Left ventricle myocardium inferior (tissue), 1 donor: ENCODE data around the gene ARFGAP3. TPM values are rescaled to one million over a fixed set of nuclear protein-coding genes. Genes with fewer than 3 reads are reported as not detected.

Experiments used
- DNase-seq: peaks from one replicate; pipeline ENCODE4 v3.0.0-alpha.2; 2020
- H3K27ac ChIP-seq: fragments of 200-600 bp; replicated peaks from 2 replicates; pipeline ENCODE4 v1.8.0; 2021
- H3K27me3 ChIP-seq: fragments of 200-600 bp; 2 replicates; pipeline ENCODE4 v1.8.0; 2021; ENCODE audit warnings: low read depth
- H3K36me3 ChIP-seq: fragments of 200-600 bp; 2 replicates; pipeline ENCODE4 v1.8.0; 2021
- H3K4me1 ChIP-seq: fragments of 200-600 bp; 2 replicates; pipeline ENCODE4 v1.8.0; 2021
- H3K4me3 ChIP-seq: fragments of 200-600 bp; 2 replicates; pipeline ENCODE4 v1.8.0; 2021; ENCODE audit warnings: mild to moderate bottlenecking, moderate library complexity
- H3K9me3 ChIP-seq: fragments of 200-600 bp; replicated peaks from 2 replicates; pipeline ENCODE4 v1.8.0; 2021
- CTCF ChIP-seq: fragments of 200-600 bp; IDR thresholded peaks from 2 replicates; pipeline ENCODE4 v1.8.0; 2021; ENCODE audit warnings: antibody characterized with exemption, mild to moderate bottlenecking, borderline replicate concordance
- intact Hi-C: fragments of 100-400 bp; cut with micrococcal nuclease; formaldehyde crosslinking; loops from one replicate; pipeline ENCODE4 v1.11.0; 2022
- total RNA-seq: library from RNA; stranded (reverse); fragmentation: NEBNext Ultra II Directional; extraction: Animal tissue kit (Norgen Biotek cat#: 25700); gene quantifications from one replicate; pipeline ENCODE4 v1.2.1, GENCODE V29; 2021
- donor health status: DM: no; HTN: yes; CAD: no; lungs with severe emphysema.

Gene ARFGAP3
- total RNA-seq, 1 donor from 2014 or later, result 26.9 TPM

- no peak for TF ChIP-seq CTCF
- H3K9me3 ChIP-seq, result no peaks in the 10 kb centered on the region
- H3K4me1 ChIP-seq, result peaks cover 30% of the 10 kb centered on the region
- no peak overlapping the region for H3K4me3 ChIP-seq
- H3K27me3 ChIP-seq, result no peaks in the 10 kb centered on the region
- DNase-seq, result no peak
- H3K36me3 ChIP-seq, result no peaks in the 10 kb centered on the region
- no peak overlapping the region for H3K27ac ChIP-seq
- intact Hi-C loops, result no loop called here
These were observed 86.0 kb downstream of the ARFGAP3 start for GRCh38 chr22:42770941-42771647.

- H3K9me3 ChIP-seq, result no peaks in the 10 kb centered on the region
- no peak overlapping the region for H3K27ac ChIP-seq
- H3K4me1 ChIP-seq, result peaks cover 30% of the 10 kb centered on the region
- no peaks in the 10 kb centered on the region for H3K36me3 ChIP-seq
- TF ChIP-seq CTCF, result no peak
- peak overlapping the region; percentile 51 for H3K4me3 ChIP-seq
- intact Hi-C loops, result no loop called here
- DNase-seq, result no peak
- no peaks in the 10 kb centered on the region for H3K27me3 ChIP-seq
These were observed 86.7 kb downstream of the ARFGAP3 start for GRCh38 chr22:42770448-42770726.

DNA sequence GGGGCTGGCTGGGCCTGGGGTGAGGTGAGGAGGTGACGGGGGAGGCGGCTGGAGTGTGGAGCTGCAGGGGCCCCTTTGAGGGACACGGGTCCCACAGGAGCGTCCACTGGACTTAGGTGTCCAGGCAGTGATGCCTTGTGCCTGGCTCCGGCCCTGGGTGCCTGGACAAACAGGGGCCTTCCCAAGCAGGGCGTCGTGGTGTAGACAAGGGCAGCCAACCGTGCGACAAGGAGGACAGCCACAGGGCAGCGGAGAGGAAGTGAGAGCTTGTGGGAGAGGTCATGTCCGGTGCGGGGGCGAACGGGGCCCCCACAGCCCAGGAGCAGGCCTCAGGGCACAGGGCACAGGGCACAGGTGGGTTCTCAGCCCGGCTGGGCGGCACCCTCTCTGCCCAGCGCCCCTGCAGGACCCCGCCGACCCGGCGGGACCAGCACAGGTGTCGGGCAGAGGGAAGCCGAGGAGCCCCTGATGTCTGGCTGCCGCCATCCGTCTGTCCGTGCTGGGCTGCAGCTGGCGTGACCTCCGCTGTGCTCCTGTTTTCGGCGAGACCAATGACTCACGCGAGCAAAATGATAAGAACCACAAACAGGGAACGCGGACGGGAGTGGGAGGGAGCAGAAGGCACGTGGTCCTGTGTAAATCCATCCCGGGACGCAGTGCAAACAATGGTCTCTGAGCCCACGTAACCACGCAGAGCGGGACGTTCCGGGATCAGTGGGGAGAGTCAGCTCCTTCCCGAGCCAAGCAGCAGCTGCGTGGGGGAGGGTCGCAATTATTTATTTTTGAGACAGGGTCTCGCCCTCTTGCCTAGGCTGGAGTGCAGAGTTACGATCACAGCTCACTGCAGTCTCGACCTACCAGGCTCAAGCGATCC, 87.3 kb downstream of the ARFGAP3 start:
- Histone ChIP-seq H3K9me3 (no peaks in the 10 kb centered on the region), H3K4me3 (peak overlapping the region; percentile 51), H3K4me1 (peaks cover 30% of the 10 kb centered on the region), H3K27ac (peak overlapping the region; percentile 8), H3K36me3 (no peaks in the 10 kb centered on the region), H3K27me3 (no peaks in the 10 kb centered on the region)
- TF ChIP-seq CTCF, result no peak
- intact Hi-C loops, result no loop called here
- DNase-seq, result peak; percentile 66

DNA sequence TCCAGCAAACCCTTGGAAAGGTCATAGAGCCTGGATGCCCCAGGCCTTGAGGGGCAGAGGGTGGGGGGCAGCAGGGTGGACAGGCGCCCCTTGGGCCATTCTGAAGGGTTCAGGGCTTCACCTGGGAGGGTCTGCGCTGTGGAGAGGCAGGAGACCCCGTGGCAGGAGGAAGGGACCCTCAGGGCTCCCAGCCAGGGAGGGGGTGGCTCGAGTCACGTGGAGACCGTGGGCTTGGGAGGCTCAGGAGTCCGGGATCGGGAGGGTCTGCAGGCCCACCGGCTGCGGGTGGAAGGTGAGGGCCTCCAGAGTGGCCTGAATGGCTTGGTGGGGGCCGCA, 87.9 kb downstream of the ARFGAP3 start:
- intact Hi-C loops, result no loop called here
- no peak overlapping the region for H3K4me3 ChIP-seq
- no peaks in the 10 kb centered on the region for H3K36me3 ChIP-seq
- no peak for TF ChIP-seq CTCF
- H3K9me3 ChIP-seq, result no peaks in the 10 kb centered on the region
- peak overlapping the region; percentile 8 for H3K27ac ChIP-seq
- peaks cover 30% of the 10 kb centered on the region for H3K4me1 ChIP-seq
- DNase-seq, result no peak
- H3K27me3 ChIP-seq, result no peaks in the 10 kb centered on the region

- no peak for DNase-seq
These were observed 88.6 kb downstream of the ARFGAP3 start for GRCh38 chr22:42768385-42769035.

More at GRCh38 chr22:42768385-42769035, 88.6 kb downstream of the ARFGAP3 start:
- intact Hi-C loops, result no loop called here
- no peak overlapping the region for H3K4me3 ChIP-seq
- TF ChIP-seq CTCF, result no peak
- no peaks in the 10 kb centered on the region for H3K9me3 ChIP-seq
- H3K27ac ChIP-seq, result no peak overlapping the region
- H3K4me1 ChIP-seq, result peaks cover 27% of the 10 kb centered on the region
- no peaks in the 10 kb centered on the region for H3K36me3 ChIP-seq
- no peaks in the 10 kb centered on the region for H3K27me3 ChIP-seq
